Transverse colon (tissue), 3 donors: ENCODE measurements around the gene MPST.

Experiments used
- CTCF ChIP-seq, 5 experiments: fragments of 200-600 bp in 3 of 5; fragments of 450-650 bp in 2 of 5; sonication (generic) in 3 of 5; IDR thresholded peaks; 1 replicate in 2 of 5; 2 replicates in 3 of 5; pipeline ENCODE4 v1.5.1; 2016 to 2017; ENCODE audit warnings: antibody characterized with exemption in 5 of 5, inconsistent platforms in 3 of 5, mild to moderate bottlenecking in 2 of 5, moderate library complexity in 1 of 5
- POLR2A ChIP-seq: fragments of 450-650 bp; IDR thresholded peaks from one replicate; pipeline ENCODE4 v1.6.1; 2016; ENCODE audit warnings: antibody characterized with exemption, mild to moderate bottlenecking, moderate library complexity

GRCh38 chr22:37053310-37054055 is 33.9 kb downstream of the MPST start:
- TF ChIP-seq CTCF (IDR thresholded peaks at IDR 0.05) (no peak), POLR2A (no peak)
